GM18505 (cell line): Measurements from ENCODE around the gene HEPHL1.
"Not testable (repeated sequence)": the region's sequence is repeated elsewhere in the genome, so short reads cannot be mapped to it uniquely, and the experiment has no call there.

Source experiments
- ATAC-seq: cut with Tn5 transposase; IDR thresholded peaks from one replicate; pipeline ENCODE4 v1.9.1; 2021; ENCODE audit not compliant: unreplicated experiment
- POLR2A ChIP-seq: IDR thresholded peaks from 4 replicates; pipeline ENCODE4 v1.6.1; 2011; ENCODE audit warnings: borderline replicate concordance; ENCODE audit not compliant: insufficient read depth, insufficient read length; ENCODE audit errors: extremely low read depth

The HEPHL1 gene

DNA sequence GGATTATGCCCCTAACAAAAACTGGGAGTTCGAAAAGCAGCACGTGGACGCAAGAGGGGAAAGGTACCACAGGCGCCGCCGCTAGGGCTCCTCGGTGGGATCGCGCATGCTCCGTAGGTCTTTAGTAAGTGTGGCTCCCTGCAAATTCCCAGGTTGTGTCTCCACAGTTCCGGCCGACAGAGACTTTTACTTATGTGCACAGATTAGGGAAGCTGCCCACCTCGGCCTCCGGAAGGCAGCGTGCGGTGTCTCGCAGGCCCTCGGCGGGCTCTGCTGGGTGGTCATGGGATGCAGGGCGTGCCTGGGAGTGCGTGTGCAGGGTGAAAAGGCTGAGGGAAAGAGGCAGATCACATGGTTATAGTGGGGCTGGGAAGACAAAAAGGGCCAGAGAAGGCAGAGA lies 67.8 kb downstream of the HEPHL1 start:
- no peak for TF ChIP-seq POLR2A

DNA sequence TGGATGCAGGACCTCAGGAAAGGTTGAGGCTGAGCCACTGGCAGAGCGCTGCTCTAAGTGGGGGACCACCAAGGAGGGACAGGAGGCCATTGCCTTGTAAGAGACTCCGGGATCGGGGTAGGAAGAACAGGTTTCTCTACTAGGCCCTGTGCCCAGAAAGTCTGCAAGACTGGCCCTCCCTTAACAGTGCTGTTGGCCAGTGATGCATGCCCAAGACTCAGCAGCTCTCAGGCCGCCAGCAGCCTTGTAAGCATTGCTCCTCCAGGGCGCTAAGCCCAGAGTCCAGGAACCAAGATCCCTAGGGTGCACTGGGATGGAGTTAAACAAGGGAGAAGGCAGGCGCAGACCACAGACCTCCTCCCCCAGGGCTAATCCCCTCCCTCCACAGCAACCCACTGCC lies 68.2 kb downstream of the HEPHL1 start:
- no peak for TF ChIP-seq POLR2A
- no peak for ATAC-seq

More for the DNA sequence above, 67.8 kb downstream of the HEPHL1 start:
- ATAC-seq, result no peak

DNA sequence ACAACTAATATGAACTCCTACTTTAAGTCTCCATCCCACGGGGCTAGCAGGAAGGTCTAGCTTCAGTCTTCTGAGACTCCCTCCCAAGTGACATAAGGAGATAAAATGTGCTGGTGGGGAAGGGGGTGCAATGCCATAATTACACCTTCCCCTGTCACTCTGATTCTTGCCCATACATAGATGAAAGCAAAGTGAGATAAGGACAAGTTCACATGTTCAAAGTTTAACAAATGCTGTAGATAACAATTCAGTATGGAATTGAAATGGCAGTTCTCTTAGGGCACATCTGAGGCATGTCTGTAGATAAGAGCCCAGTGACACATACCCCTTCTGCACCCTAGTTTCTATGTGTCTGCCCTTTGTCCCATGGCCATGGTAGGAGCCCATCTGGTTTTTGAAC lies 69.2 kb downstream of the HEPHL1 start:
- ATAC-seq, result no peak
- no peak for TF ChIP-seq POLR2A

DNA sequence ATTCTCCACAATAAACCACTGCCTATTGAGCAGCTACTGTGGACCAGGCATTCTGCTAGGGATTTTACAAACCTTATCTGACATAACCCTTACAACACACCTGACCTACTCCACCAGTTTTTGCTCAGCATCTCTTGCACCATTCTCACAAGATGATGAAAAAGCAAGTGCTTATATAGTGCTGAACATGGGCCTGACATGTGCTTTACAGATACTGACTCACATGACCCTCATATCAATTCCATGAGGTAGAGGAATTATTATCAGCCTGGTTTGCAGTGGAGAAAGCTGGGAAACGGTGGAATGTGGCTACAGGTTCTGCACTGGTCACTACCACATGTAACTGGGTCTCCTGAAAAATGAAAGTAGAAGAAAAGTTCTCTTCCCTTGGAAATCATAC lies 69.9 kb downstream of the HEPHL1 start:
- ATAC-seq, result no peak
- TF ChIP-seq POLR2A, result no peak

DNA sequence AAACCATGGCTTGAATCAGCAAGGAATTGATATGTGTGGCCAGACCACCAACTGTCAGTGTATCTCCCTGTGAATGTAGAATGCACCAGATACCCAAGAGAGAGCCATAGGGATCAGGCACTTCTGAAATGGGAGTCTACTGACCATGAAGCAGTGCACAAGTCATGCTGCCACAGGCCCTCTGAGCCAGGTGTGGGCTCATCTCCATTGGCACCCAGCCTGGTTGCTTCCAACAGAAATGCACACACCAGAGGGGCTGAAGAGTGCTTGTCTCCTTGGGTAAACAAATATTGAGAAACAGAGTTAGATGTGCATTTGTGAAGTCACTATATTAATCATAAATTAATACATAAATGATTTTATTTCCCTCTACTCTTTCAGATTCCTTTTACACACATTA lies 79.1 kb downstream of the HEPHL1 start:
- no peak for ATAC-seq

DNA sequence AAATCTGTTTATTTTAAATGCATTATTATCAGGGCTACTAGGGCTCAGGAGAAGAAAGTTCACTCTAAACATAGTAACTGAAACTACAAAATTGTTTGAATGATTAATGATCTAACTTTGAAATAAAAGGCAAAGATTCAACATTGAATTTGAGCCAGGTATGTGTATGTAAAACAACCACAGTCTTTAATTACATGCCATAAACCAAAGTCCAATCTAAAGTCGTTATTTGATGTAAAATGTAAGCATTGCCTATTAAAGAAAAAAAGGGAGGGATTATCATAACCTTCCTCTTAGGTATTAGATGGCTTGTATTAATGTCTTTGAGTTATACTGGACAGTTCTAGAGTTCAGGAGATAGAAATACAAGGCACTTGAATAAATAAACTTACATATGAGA lies 82.3 kb downstream of the HEPHL1 start:
- no peak for TF ChIP-seq POLR2A
- no peak for ATAC-seq

More for the DNA sequence above, 79.1 kb downstream of the HEPHL1 start:
- no peak for TF ChIP-seq POLR2A

DNA sequence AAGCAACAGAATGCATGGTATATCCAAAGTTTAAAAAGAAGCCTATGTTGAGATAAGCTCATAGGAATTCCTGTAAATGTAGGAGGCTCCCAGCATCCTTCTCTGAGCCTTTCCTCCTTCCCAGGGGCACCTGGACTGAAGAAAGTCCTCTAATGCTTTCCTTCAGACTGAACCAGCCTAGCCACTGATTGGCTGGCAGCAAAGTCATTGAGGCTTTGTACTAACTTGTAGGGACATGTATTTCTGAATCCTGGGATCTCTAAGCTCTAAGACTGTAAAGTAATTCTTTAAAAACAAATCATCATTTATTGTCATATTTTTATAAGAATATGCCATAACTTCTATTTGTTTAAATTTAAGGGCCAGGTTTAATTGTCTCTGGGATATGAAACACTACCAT lies 83.6 kb downstream of the HEPHL1 start:
- no peak for TF ChIP-seq POLR2A
- no peak for ATAC-seq

DNA sequence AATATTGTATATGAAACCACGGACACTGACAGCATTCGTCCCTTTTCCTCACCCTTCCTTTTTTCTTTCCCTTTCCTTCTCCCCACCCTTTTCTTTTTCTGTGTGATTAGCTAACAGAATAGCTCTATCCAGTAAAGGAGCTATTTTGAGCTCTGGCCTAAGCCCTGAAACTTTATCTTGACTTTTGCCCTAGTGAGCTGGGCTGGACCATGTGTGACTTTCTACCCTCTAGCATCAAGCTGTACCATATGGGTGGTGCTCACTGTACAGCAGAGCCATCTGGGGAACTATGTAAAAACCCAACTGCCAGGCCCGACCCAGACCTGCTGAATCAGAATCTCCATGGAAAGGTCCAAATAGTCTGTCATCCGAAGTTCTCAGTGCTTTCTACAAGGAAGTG lies 85.6 kb downstream of the HEPHL1 start:
- no peak for TF ChIP-seq POLR2A
- no peak for ATAC-seq

DNA sequence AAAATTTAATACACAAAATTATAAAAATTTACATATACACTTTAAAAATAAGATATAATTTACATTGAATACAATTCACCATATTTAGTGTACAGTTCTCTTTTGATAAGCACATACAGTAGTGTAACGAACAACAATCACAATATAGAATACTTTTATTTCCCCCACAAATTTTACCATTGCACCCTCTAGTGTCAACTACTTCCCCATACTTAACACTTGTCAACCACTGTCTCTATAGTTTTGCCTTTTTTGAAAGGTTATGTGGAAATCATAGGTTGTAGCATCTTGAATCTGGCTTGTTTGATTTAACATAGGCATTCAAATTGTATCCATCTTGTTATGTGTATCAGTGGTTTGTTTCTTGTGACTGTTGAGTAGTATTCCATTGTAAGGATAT lies 86.2 kb downstream of the HEPHL1 start:
- TF ChIP-seq POLR2A, result no peak
- no peak for ATAC-seq

DNA sequence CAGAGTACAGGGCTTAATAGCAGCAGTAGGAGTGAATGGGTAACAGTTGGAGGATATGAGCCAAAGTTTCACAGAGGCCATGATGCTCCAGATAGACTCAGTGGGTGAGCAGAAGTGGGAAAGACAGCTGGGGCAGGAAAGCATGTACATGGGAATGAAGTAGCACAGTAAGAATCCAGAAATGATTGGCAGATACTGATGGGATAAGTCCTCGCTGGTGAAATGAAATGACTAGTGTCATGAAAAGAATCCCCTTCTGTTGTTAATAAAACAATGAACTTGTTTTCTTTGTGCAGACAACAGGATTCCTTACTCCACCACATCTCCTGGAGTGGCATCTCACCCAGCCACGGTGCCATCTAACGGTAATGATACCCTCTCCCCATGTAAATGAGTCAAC lies 90.1 kb downstream of the HEPHL1 start:
- ATAC-seq, result no peak
- TF ChIP-seq POLR2A, result no peak

DNA sequence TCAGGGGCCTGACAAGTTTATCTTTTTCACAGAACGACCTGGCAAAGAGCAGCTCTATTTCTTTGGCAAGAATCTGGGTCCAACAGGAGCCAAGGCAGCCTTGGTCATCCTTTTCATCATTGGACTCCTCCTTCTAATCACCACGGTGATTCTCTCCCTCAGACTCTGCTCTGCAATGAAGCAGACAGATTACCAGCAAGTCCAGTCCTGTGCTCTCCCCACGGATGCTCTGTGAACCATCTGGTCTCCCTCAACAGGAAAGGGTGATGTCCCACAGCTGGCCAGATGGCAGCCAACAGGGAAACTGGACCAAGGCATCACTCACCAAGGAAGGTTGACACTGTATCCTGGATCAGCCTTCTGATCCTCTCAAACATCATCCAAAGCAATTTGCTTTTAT lies 90.5 kb downstream of the HEPHL1 start:
- ATAC-seq, result no peak
- TF ChIP-seq POLR2A, result no peak

DNA sequence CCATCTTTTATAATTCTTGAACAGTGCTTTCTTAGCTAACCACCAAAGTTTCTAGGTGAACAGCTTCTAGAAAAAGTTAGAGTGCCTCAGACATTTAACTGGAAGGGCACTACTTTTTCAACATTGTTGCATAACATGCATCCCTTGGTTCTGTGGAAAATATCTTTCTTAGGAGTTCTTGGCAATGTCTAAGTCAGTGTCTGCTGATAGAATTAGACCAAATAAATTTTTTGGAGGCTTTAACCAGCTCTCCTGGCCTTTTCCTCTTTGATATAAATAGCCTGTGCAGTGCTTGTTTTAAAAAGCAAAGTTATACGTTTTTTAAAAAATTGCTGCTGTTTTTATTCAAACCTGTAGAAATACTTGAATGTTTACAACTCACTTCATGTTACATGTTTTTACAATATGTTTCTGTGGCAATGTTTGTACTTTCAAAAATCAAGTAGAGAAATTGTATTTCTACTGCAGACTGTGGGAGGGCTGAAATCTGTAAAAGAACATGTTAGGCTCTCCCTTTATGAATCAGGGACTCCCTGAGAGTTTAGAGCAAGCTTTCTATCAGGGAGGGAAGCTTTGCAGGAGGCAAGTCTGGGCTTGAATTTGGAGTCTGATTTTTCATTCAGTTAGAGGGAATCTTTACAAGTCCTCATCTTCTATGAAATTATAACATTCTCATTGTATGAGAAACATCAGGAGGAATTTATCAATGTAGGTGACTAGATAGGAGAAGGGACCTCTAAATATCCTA lies 91.2 kb downstream of the HEPHL1 start:
- no peak for ATAC-seq
- no peak for TF ChIP-seq POLR2A

DNA sequence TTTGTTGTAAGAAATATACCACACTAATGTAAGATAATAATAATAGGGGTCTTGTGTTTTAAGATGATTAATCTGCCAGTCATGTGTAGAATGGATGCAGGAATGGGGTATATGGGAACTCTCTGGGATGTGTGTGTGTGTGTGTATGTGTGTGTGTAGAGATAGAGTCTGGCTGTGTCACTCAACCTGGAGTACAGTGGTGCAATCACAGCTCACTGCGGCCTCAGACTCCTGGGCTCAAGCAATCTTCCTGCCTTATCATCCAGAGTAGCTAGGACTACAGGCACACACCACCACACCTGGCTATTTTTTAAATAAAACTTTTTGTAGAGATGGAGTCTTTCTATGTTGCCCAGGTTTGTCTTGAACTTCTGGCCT lies 96.0 kb downstream of the HEPHL1 start:
- TF ChIP-seq POLR2A, result no peak
- no peak for ATAC-seq

DNA sequence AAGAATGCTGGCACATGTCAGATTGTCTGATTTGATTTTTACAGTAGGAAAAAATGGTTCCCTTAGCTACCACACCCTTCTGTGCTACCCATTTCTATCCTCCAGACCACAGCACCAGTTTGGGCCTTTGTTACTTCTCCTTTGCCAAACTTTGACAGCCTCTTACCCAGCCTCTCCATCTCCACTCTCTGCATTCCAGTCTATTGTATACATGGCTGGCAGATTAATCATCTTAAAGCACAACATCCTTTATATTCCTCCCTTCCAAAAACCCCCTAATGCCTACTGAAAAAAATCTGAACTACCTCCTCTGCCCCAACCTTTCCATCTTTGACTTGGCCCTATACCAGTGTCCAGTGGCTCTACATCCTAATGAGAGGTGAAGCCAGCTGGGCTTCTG lies 96.7 kb downstream of the HEPHL1 start:
- no peak for TF ChIP-seq POLR2A
- no peak for ATAC-seq

DNA sequence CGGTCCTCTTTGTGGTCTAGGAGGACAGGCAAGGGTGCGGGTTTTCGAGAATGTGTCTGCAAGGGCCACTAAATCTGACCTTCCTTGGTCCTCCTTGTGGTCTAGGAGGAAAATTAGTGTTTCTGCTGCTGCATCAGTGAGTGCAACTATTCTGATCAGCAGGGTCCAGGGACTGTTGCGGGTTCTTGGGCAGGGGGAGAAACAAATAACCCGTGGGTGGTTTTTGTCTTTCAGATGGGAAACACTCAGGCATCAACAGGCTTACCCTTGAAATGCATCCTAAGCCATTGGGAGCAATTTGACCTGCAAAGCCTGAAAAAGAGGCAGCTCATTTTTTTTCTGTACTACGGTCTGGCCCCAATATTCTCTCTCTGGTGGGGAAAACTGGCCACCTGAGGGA lies 98.5 kb downstream of the HEPHL1 start:
- ATAC-seq, result not testable (repeated sequence)

DNA sequence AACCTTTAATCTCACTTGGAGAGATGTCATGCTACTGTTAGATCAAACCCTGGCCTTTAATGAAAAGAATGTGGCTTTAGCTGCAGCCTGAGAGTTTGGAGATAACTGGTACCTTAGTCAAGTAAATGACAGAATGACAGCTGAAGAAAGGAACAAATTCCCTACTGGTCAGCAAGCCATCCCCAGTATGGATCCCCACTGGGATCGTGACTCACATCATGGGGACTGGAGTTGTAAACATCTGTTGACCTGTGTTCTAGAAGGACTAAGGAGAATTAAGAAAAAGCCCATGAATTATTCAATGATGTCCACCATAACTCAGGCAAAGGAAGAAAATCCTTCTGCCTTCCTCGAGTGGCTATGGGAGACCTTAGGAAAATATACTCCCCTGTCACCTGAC lies 99.4 kb downstream of the HEPHL1 start:
- ATAC-seq, result not testable (repeated sequence)
